ENCODE results near the gene GLIS1.
A peak's percentile ranks its signal among the peaks of the same experiment; 100 is the strongest.

GLIS1 gene

GRCh38 chr1:53605181-53605580, 133.8 kb downstream of the GLIS1 start:
- ChIA-PET CTCF (interaction anchor here (1.6 kb wide), 1 partner anchor 119 kb away, joined by 4 read pairs; no protein-coding TSS in a partner anchor), POLR2A (no interaction called here)
- TF ChIP-seq SP1 (IDR thresholded peaks at IDR 0.05), result no peak
- TF ChIP-seq SUZ12 (IDR thresholded peaks at IDR 0.05), result no peak
- TF ChIP-seq ZNF384 (IDR thresholded peaks at IDR 0.05), result no peak
- TF ChIP-seq ARNT (IDR thresholded peaks at IDR 0.05), result no peak
- no peak for TF ChIP-seq PKNOX1 (IDR thresholded peaks at IDR 0.05)
- no peak for TF ChIP-seq BHLHE40 (IDR thresholded peaks at IDR 0.05; ENCODE audit: borderline replicate concordance)
- no peak for TF ChIP-seq FOXK2 (IDR thresholded peaks at IDR 0.05)
- no peak for TF ChIP-seq CTBP1 (IDR thresholded peaks at IDR 0.05; ENCODE audit: borderline replicate concordance)
- no peak for TF ChIP-seq ELF4 (IDR thresholded peaks at IDR 0.05)
- no peak for TF ChIP-seq FOXA1 (IDR thresholded peaks at IDR 0.05)
- TF ChIP-seq LEF1 (IDR thresholded peaks at IDR 0.05; ENCODE audit: borderline replicate concordance), result no peak
- no peak for TF ChIP-seq FOXM1 (IDR thresholded peaks at IDR 0.05; ENCODE audit: borderline replicate concordance)
- TF ChIP-seq HDGF (IDR thresholded peaks at IDR 0.05; ENCODE audit: borderline replicate concordance), result no peak
- TF ChIP-seq NFRKB (IDR thresholded peaks at IDR 0.05), result no peak
- TF ChIP-seq L3MBTL2 (conservative IDR thresholded peaks at IDR 0.05), result no peak
- TF ChIP-seq TARDBP (IDR thresholded peaks at IDR 0.05), result no peak
- no peak for DNase-seq (ENCODE audit: extremely low spot score)

GRCh38 chr1:53604291-53604919, 134.6 kb downstream of the GLIS1 start:
- POLR2A ChIA-PET, result no interaction called here
- DNase-seq (ENCODE audit: extremely low spot score), result no peak
- CTCF ChIA-PET, result interaction anchor here (1.6 kb wide), 1 partner anchor 118 kb away, joined by 4 read pairs; no protein-coding TSS in a partner anchor
- TF ChIP-seq L3MBTL2 (conservative IDR thresholded peaks at IDR 0.05) (no peak), SUZ12 (IDR thresholded peaks at IDR 0.05) (no peak), ZNF384 (IDR thresholded peaks at IDR 0.05) (no peak), NFRKB (IDR thresholded peaks at IDR 0.05) (no peak), SP1 (IDR thresholded peaks at IDR 0.05) (no peak), HDGF (IDR thresholded peaks at IDR 0.05; ENCODE audit: borderline replicate concordance) (no peak), ELF4 (IDR thresholded peaks at IDR 0.05) (no peak), FOXK2 (IDR thresholded peaks at IDR 0.05) (no peak), FOXA1 (IDR thresholded peaks at IDR 0.05) (no peak), CTBP1 (IDR thresholded peaks at IDR 0.05; ENCODE audit: borderline replicate concordance) (no peak), TARDBP (IDR thresholded peaks at IDR 0.05) (no peak), BHLHE40 (IDR thresholded peaks at IDR 0.05; ENCODE audit: borderline replicate concordance) (no peak), FOXM1 (IDR thresholded peaks at IDR 0.05; ENCODE audit: borderline replicate concordance) (no peak), LEF1 (IDR thresholded peaks at IDR 0.05; ENCODE audit: borderline replicate concordance) (no peak), PKNOX1 (IDR thresholded peaks at IDR 0.05) (no peak), ARNT (IDR thresholded peaks at IDR 0.05) (no peak)

GRCh38 chr1:53603431-53603830, 135.5 kb downstream of the GLIS1 start:
- ChIA-PET CTCF (interaction anchor here (1.6 kb wide), 1 partner anchor 117 kb away, joined by 4 read pairs; no protein-coding TSS in a partner anchor), POLR2A (no interaction called here)
- TF ChIP-seq HDGF (IDR thresholded peaks at IDR 0.05; ENCODE audit: borderline replicate concordance) (no peak), PKNOX1 (IDR thresholded peaks at IDR 0.05) (no peak), NFRKB (IDR thresholded peaks at IDR 0.05) (no peak), SP1 (IDR thresholded peaks at IDR 0.05) (no peak)
- no peak for DNase-seq (ENCODE audit: extremely low spot score)

GRCh38 chr1:53601867-53602775, 136.8 kb downstream of the GLIS1 start:
- no peak for DNase-seq (ENCODE audit: extremely low spot score)
- TF ChIP-seq CTBP1 (IDR thresholded peaks at IDR 0.05; ENCODE audit: borderline replicate concordance), result no peak
- TF ChIP-seq FOXM1 (IDR thresholded peaks at IDR 0.05; ENCODE audit: borderline replicate concordance), result no peak
- no peak for TF ChIP-seq ELF4 (IDR thresholded peaks at IDR 0.05)
- POLR2A ChIA-PET, result no interaction called here
- CTCF ChIA-PET, result interaction anchor here (0.7 kb wide), 1 partner anchor 130 kb away, joined by 3 read pairs; no protein-coding TSS in a partner anchor

GRCh38 chr1:53601031-53601745, 137.8 kb downstream of the GLIS1 start:
- no peak for DNase-seq (ENCODE audit: extremely low spot score)
- ChIA-PET POLR2A (no interaction called here), CTCF (no interaction called here)
- TF ChIP-seq PKNOX1 (IDR thresholded peaks at IDR 0.05), result peak; percentile 49; the same call in 1 of the 2 replicates
- TF ChIP-seq FOXK2 (IDR thresholded peaks at IDR 0.05), result no peak
- TF ChIP-seq TARDBP (IDR thresholded peaks at IDR 0.05), result no peak
